ENCODE measurements around the gene EXOC6.

DNA sequence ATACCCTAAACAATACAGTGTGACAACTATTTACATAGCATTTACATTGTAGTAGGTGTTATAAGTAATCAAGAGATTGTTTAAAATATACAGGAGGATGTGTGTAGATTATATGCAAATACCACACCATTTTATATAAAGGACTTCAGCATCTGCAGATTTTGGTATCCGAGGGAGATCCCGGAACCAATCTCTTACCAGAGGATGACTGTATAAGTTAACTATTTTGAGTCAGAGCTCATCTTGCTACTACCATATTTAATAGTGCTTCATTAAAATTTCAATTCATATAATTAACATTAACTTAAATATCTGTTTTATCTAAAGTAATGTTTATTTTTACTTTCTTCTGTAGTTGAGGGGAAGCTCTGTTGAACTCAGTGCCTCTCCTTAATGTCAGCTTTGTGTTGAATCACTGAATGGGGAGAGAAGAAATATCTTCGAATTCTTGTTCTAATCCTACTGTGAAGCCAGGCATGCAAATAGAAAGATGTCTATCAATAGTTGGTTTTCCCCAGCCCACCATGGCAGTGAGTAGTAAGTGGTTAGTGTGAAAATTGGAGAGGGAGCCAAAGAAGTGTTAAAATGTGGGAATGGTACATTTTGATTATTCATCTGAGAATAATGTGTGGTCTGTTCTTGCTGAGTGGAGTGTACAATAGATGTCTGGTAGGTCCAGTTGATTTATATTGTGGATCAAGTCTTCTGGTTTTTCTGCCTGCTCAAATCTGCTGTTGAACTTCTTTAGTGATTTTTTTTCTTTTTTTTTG is 122.2 kb downstream of the EXOC6 start:
- TF ChIP-seq CTCF (conservative IDR thresholded peaks at IDR 0.05) = no peak
- TF ChIP-seq EZH2 (IDR thresholded peaks at IDR 0.05; ENCODE audit: low read depth) = no peak

All from PC-9 (cell line).